GM18858 (cell line): ENCODE data around the gene RTP2.

Experiments used
- ATAC-seq: cut with Tn5 transposase; IDR thresholded peaks from one replicate; pipeline ENCODE4 v1.9.1; 2021; ENCODE audit not compliant: unreplicated experiment

RTP2 gene

GRCh38 chr3:187673012-187673411, 29.3 kb downstream of the RTP2 start:
- no peak for ATAC-seq

- ATAC-seq: no peak
These were observed 32.5 kb downstream of the RTP2 start, which contains the start of gene SST for GRCh38 chr3:187669675-187670504. TSS of gene SST (minus strand) at chr3:187670394. CDS start at chr3:187670291, 103 bp downstream.

GRCh38 chr3:187667526-187667925, 34.8 kb downstream of the RTP2 start:
- no peak for ATAC-seq

- ATAC-seq: no peak
These were observed 36.5 kb downstream of the RTP2 start for GRCh38 chr3:187665764-187666402.

GRCh38 chr3:187665010-187665409, 37.3 kb downstream of the RTP2 start:
- no peak for ATAC-seq

- no peak for ATAC-seq
These were observed 39.4 kb downstream of the RTP2 start for GRCh38 chr3:187662848-187663409.

- no peak for ATAC-seq
These were observed 41.1 kb downstream of the RTP2 start for GRCh38 chr3:187661267-187661666.

- no peak for ATAC-seq
These were observed 51.1 kb downstream of the RTP2 start for GRCh38 chr3:187651282-187651681.
